ENCODE results near the gene CRBN.

- TF ChIP-seq CTCF (IDR thresholded peaks at IDR 0.05; ENCODE audit: insufficient read depth, low read length, poor library complexity, severe bottlenecking) (no peak), EZH2phosphoT487 (conservative IDR thresholded peaks at IDR 0.05; ENCODE audit: low read length) (no peak)
Measured at GRCh38 chr3:3145831-3146230, 33.7 kb downstream of the CRBN start.

Data from SU-DHL-6 (cell line).